ENCODE results near the gene PRPH. TPM values are rescaled to one million over a fixed set of nuclear protein-coding genes. Genes with fewer than 3 reads are reported as not detected.

Gene PRPH
- total and polyA plus RNA-seq, 9 of the 15 experiments (the other 6 are each of a cell fraction or from before 2014, with no cell fraction given): 0.27 to 1.9 (median 1.3) TPM; not detected in 1

- TF ChIP-seq TFAP4 (CRISPR knock-in tag; IDR thresholded peaks at IDR 0.05; ENCODE audit: borderline replicate concordance): peak; percentile 50
- no peak for TF ChIP-seq AFF4 (CRISPR knock-in tag; IDR thresholded peaks at IDR 0.05)
- TF ChIP-seq E2F5 (CRISPR knock-in tag; IDR thresholded peaks at IDR 0.05): no peak
- TF ChIP-seq YY1 (IDR thresholded peaks at IDR 0.05; ENCODE audit: borderline replicate concordance in 1 of 3, control insufficient read depth in 1 of 3, extremely low read depth in 1 of 3, insufficient read depth in 3 of 3, insufficient read length in 1 of 3, insufficient replicate concordance in 2 of 3, low read depth in 1 of 3, low read length in 2 of 3): peak in 1 of 3 experiments; percentile 29
- peak; percentile 92 to 93 for TF ChIP-seq KDM1A (IDR thresholded peaks at IDR 0.05)
- TF ChIP-seq, protein P1, sequence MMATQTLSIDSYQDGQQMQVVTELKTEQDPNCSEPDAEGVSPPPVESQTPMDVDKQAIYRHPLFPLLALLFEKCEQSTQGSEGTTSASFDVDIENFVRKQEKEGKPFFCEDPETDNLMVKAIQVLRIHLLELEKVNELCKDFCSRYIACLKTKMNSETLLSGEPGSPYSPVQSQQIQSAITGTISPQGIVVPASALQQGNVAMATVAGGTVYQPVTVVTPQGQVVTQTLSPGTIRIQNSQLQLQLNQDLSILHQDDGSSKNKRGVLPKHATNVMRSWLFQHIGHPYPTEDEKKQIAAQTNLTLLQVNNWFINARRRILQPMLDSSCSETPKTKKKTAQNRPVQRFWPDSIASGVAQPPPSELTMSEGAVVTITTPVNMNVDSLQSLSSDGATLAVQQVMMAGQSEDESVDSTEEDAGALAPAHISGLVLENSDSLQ (IDR thresholded peaks at IDR 0.05): peak; percentile 85
- no peak for TF ChIP-seq PHF21A (IDR thresholded peaks at IDR 0.05; ENCODE audit: borderline replicate concordance, low read depth)
- TF ChIP-seq FOXA3 (CRISPR knock-in tag; conservative IDR thresholded peaks at IDR 0.05 in 1 of 2, IDR thresholded peaks at IDR 0.05 in 1 of 2): no peak
- TF ChIP-seq, protein P2, sequence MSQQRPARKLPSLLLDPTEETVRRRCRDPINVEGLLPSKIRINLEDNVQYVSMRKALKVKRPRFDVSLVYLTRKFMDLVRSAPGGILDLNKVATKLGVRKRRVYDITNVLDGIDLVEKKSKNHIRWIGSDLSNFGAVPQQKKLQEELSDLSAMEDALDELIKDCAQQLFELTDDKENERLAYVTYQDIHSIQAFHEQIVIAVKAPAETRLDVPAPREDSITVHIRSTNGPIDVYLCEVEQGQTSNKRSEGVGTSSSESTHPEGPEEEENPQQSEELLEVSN (IDR thresholded peaks at IDR 0.05; ENCODE audit: borderline replicate concordance in 1 of 2, extremely low read depth in 1 of 2, insufficient read depth in 1 of 2, insufficient read length in 1 of 2, low read depth in 1 of 2, low read length in 1 of 2, poor library complexity in 1 of 2, severe bottlenecking in 1 of 2): no peak
- TF ChIP-seq NFE2 (IDR thresholded peaks at IDR 0.05; ENCODE audit: low read depth): peak; percentile 40
- TF ChIP-seq ZNF436 (CRISPR knock-in tag; IDR thresholded peaks at IDR 0.05): no peak
- no peak; the same call in 1 of the 2 replicates for TF ChIP-seq FOXP4 (CRISPR knock-in tag; IDR thresholded peaks at IDR 0.05; ENCODE audit: borderline replicate concordance)
- TF ChIP-seq KLF1 (tag; IDR thresholded peaks at IDR 0.05): no peak
- TF ChIP-seq KDM5B (IDR thresholded peaks at IDR 0.05; ENCODE audit: insufficient replicate concordance, low read depth, low read length): no peak
These were observed 48.2 kb downstream of the PRPH start (continued) for GRCh38 chr12:49342914-49343731.

All from K562 (cell line).